NB4 (cell line): ENCODE data around the gene AFF3.

Source experiments
- MAX ChIP-seq: IDR thresholded peaks from 2 replicates; pipeline ENCODE4 v1.6.1; 2011; ENCODE audit warnings: low read depth, low read length
- MYC ChIP-seq: IDR thresholded peaks from 2 replicates; pipeline ENCODE4 v1.6.1; 2011; ENCODE audit warnings: low read depth, low read length
- POLR2A ChIP-seq: IDR thresholded peaks from 2 replicates; pipeline ENCODE4 v1.6.1; 2011; ENCODE audit warnings: mild to moderate bottlenecking; ENCODE audit not compliant: insufficient read length; ENCODE audit errors: extremely low read depth
- TF ChIP-seq, protein P1 (sequence below): IDR thresholded peaks from one replicate; pipeline ENCODE4 v1.5.1; 2012; ENCODE audit warnings: low read depth, low read length

- TF ChIP-seq, protein P1, sequence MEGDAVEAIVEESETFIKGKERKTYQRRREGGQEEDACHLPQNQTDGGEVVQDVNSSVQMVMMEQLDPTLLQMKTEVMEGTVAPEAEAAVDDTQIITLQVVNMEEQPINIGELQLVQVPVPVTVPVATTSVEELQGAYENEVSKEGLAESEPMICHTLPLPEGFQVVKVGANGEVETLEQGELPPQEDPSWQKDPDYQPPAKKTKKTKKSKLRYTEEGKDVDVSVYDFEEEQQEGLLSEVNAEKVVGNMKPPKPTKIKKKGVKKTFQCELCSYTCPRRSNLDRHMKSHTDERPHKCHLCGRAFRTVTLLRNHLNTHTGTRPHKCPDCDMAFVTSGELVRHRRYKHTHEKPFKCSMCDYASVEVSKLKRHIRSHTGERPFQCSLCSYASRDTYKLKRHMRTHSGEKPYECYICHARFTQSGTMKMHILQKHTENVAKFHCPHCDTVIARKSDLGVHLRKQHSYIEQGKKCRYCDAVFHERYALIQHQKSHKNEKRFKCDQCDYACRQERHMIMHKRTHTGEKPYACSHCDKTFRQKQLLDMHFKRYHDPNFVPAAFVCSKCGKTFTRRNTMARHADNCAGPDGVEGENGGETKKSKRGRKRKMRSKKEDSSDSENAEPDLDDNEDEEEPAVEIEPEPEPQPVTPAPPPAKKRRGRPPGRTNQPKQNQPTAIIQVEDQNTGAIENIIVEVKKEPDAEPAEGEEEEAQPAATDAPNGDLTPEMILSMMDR, result no peak
- TF ChIP-seq POLR2A (no peak), MAX (no peak), MYC (no peak)
These were observed 89.7 kb downstream of the AFF3 start for GRCh38 chr2:100052650-100053049.
